ENCODE results near the gene C11orf58. TPM values are rescaled to one million over a fixed set of nuclear protein-coding genes. Genes with fewer than 3 reads are reported as not detected.

C11orf58 gene
- total and polyA plus RNA-seq, 8 donors: 39.3 to 73.6 (median 53.5) TPM

GRCh38 chr11:16796311-16796710 is 57.9 kb downstream of the C11orf58 start:
- H3K9me3 ChIP-seq: no peaks in the 10 kb centered on the region
- 89 to 91% methylated on average over 4 of the region's 4 CpGs for WGBS, 2 donors
- H3K4me3 ChIP-seq: no peak overlapping the region
- no peak for DNase-seq
- intact Hi-C loops (cut with DNase I): no loop called here
- no peak for FAIRE-seq
- peaks cover 0 to 21% (median 0%) of the 10 kb centered on the region in 3 donors for H3K36me3 ChIP-seq
- no peaks in the 10 kb centered on the region for H3K27me3 ChIP-seq
- H3K27ac ChIP-seq: no peak overlapping the region
- no peak for TF ChIP-seq CTCF (IDR thresholded peaks at IDR 0.05)
- no peak for ATAC-seq
- H3K4me1 ChIP-seq: no peaks in the 10 kb centered on the region

GRCh38 chr11:16797776-16798175 is 59.3 kb downstream of the C11orf58 start:
- no peak for FAIRE-seq
- intact Hi-C loops (cut with DNase I): no loop called here
- WGBS, 2 donors: 78 to 82% methylated on average over 3 of the region's 3 CpGs
- Histone ChIP-seq H3K4me3 (no peak overlapping the region), H3K4me1 (no peaks in the 10 kb centered on the region), H3K36me3 (peaks cover 0 to 19% (median 0%) of the 10 kb centered on the region in 3 donors), H3K9me3 (no peaks in the 10 kb centered on the region), H3K27me3 (no peaks in the 10 kb centered on the region), H3K27ac (no peak overlapping the region)
- no peak for TF ChIP-seq CTCF (IDR thresholded peaks at IDR 0.05)
- DNase-seq: no peak
- no peak for ATAC-seq

- peaks cover 0 to 4% (median 0%) of the 10 kb centered on the region in 3 donors for H3K4me1 ChIP-seq
- FAIRE-seq: no peak
- H3K27ac ChIP-seq: no peak overlapping the region
- no peak for ATAC-seq
- 72 to 91% methylated on average over 1 of the region's 1 CpG for WGBS, 2 donors
- H3K9me3 ChIP-seq: no peaks in the 10 kb centered on the region
- no peak for DNase-seq
- intact Hi-C loops (cut with DNase I): no loop called here
- H3K27me3 ChIP-seq: no peaks in the 10 kb centered on the region
- no peak overlapping the region for H3K4me3 ChIP-seq
- TF ChIP-seq CTCF (IDR thresholded peaks at IDR 0.05): no peak
- H3K36me3 ChIP-seq: peaks cover 0 to 13% (median 0%) of the 10 kb centered on the region in 3 donors
Observed at GRCh38 chr11:16799221-16799620, 60.8 kb downstream of the C11orf58 start.

- Histone ChIP-seq H3K27ac (no peak overlapping the region), H3K9me3 (no peaks in the 10 kb centered on the region), H3K27me3 (no peaks in the 10 kb centered on the region), H3K4me1 (peaks cover 0 to 7% (median 3%) of the 10 kb centered on the region in 3 donors), H3K36me3 (peaks cover 0 to 12% (median 0%) of the 10 kb centered on the region in 3 donors), H3K4me3 (no peak overlapping the region)
- intact Hi-C loops (cut with DNase I): loop anchor here in 1 of 3 donors (10.0 kb wide), 1 partner anchor 265 kb away; no protein-coding TSS in a partner anchor
- peak in 1 of 6 donors; percentile 3 for DNase-seq
- no peak for ATAC-seq
- FAIRE-seq: no peak
- TF ChIP-seq CTCF (IDR thresholded peaks at IDR 0.05): no peak
Observed at GRCh38 chr11:16799890-16800289, 61.4 kb downstream of the C11orf58 start.

GRCh38 chr11:16800382-16800781 is 61.9 kb downstream of the C11orf58 start:
- no peaks in the 10 kb centered on the region for H3K9me3 ChIP-seq
- peaks cover 0 to 7% (median 3%) of the 10 kb centered on the region in 3 donors for H3K4me1 ChIP-seq
- H3K36me3 ChIP-seq: peaks cover 0 to 12% (median 0%) of the 10 kb centered on the region in 3 donors
- ATAC-seq (no peak), FAIRE-seq (no peak), DNase-seq (no peak)
- no peak for TF ChIP-seq CTCF (IDR thresholded peaks at IDR 0.05)
- H3K4me3 ChIP-seq: no peak overlapping the region
- H3K27ac ChIP-seq: no peak overlapping the region
- no peaks in the 10 kb centered on the region for H3K27me3 ChIP-seq
- intact Hi-C loops (cut with DNase I): loop anchor here in 1 of 3 donors (10.0 kb wide), 1 partner anchor 264 kb away; no protein-coding TSS in a partner anchor
